Neural cell (in vitro differentiated cells): ENCODE data around the gene KLHDC1. TPM values are rescaled to one million over a fixed set of nuclear protein-coding genes. Genes with fewer than 3 reads are reported as not detected.

ENCODE experiments used
- H2AFZ ChIP-seq: fragments of 200-600, 300-800 bp; sonication (generic), shearing (Covaris generic); 2 replicates; pipeline ENCODE4 v1.6.0; 2014; ENCODE audit warnings: low read depth, mild to moderate bottlenecking, antibody characterized with exemption, low read length, moderate library complexity
- H3F3A ChIP-seq: fragments of 200-600 bp; shearing (Covaris generic); 2 replicates; pipeline ENCODE4 v1.6.1; 2016; ENCODE audit warnings: mild to moderate bottlenecking, moderate library complexity, mixed read lengths, antibody characterized with exemption, low read length; ENCODE audit not compliant: insufficient read depth, poor library complexity, severe bottlenecking
- H3K27ac ChIP-seq: fragments of 200-600, 300-800 bp; sonication (generic), shearing (Covaris generic); 2 replicates; pipeline ENCODE4 v1.5.1; 2014; ENCODE audit warnings: mild to moderate bottlenecking, low read length, moderate library complexity
- H3K27me3 ChIP-seq: fragments of 300-800, 200-600 bp; sonication (generic), shearing (Covaris generic); 2 replicates; pipeline ENCODE4 v1.6.0; 2014; ENCODE audit warnings: mild to moderate bottlenecking, low read depth, low read length, moderate library complexity; ENCODE audit not compliant: insufficient read depth
- H3K36me3 ChIP-seq: fragments of 300-800, 200-600 bp; sonication (generic), shearing (Covaris generic); 2 replicates; pipeline ENCODE4 v1.5.1; 2014; ENCODE audit warnings: mild to moderate bottlenecking, antibody characterized with exemption, low read length, moderate library complexity; ENCODE audit not compliant: insufficient read depth
- H3K4me2 ChIP-seq: fragments of 300-800, 200-600 bp; sonication (generic), shearing (Covaris generic); 2 replicates; pipeline ENCODE4 v1.6.0; 2014; ENCODE audit warnings: mild to moderate bottlenecking, low read length
- H3K4me3 ChIP-seq: fragments of 300-800, 200-600 bp; sonication (generic), shearing (Covaris generic); 2 replicates; pipeline ENCODE4 v1.5.1; 2014; ENCODE audit warnings: mild to moderate bottlenecking, low read length, moderate library complexity
- H3K79me2 ChIP-seq: fragments of 200-600 bp; shearing (Covaris generic); replicated peaks from 2 replicates; pipeline ENCODE4 v1.6.0; 2014; ENCODE audit warnings: mild to moderate bottlenecking, low read length, moderate library complexity; ENCODE audit not compliant: insufficient read depth
- H3K9ac ChIP-seq: fragments of 300-800, 200-600 bp; sonication (generic), shearing (Covaris generic); 2 replicates; pipeline ENCODE4 v1.6.1; 2016; ENCODE audit warnings: mild to moderate bottlenecking, low read length, mixed read lengths
- H3K9me2 ChIP-seq: fragments of 200-600 bp; shearing (Covaris generic); 2 replicates; pipeline ENCODE4 v1.6.1; 2016; ENCODE audit warnings: mild to moderate bottlenecking, low read length, mixed read lengths; ENCODE audit not compliant: insufficient read depth
- H3K9me3 ChIP-seq: fragments of 200-600, 300-800 bp; sonication (generic), shearing (Covaris generic); 2 replicates; pipeline ENCODE4 v1.6.1; 2016; ENCODE audit warnings: mild to moderate bottlenecking, mixed run types, low read length, moderate library complexity, mixed read lengths
- H4K20me1 ChIP-seq: fragments of 200-600 bp; shearing (Covaris generic); 2 replicates; pipeline ENCODE4 v1.6.1; 2016; ENCODE audit warnings: mild to moderate bottlenecking, mixed run types; ENCODE audit not compliant: insufficient read depth
- EP300 ChIP-seq: fragments of 450-650 bp; conservative IDR thresholded peaks from 2 replicates; pipeline ENCODE4 v1.6.1; 2014; ENCODE audit warnings: antibody characterized with exemption, mild to moderate bottlenecking, moderate library complexity; ENCODE audit not compliant: poor library complexity, severe bottlenecking
- EZH2 ChIP-seq: fragments of 200-600, 300-800 bp; shearing (Covaris generic), sonication (generic); IDR thresholded peaks from 2 replicates; pipeline ENCODE4 v1.6.1; 2014; ENCODE audit warnings: antibody characterized with exemption, low read length, borderline replicate concordance, mild to moderate bottlenecking; ENCODE audit not compliant: insufficient read depth, poor library complexity, severe bottlenecking
- MXI1 ChIP-seq: fragments of 450-650 bp; conservative IDR thresholded peaks from 2 replicates; pipeline ENCODE4 v1.6.1; 2014; ENCODE audit warnings: antibody characterized with exemption, mild to moderate bottlenecking; ENCODE audit not compliant: poor library complexity, severe bottlenecking
- POLR2AphosphoS5 ChIP-seq: IDR thresholded peaks from 2 replicates; pipeline ENCODE4 v1.6.1; 2012
- RAD21 ChIP-seq: fragments of 450-650 bp; conservative IDR thresholded peaks from 2 replicates; pipeline ENCODE4 v1.6.1; 2014; ENCODE audit warnings: antibody characterized with exemption, mild to moderate bottlenecking, moderate library complexity
- SMC3 ChIP-seq: fragments of 450-650 bp; conservative IDR thresholded peaks from 2 replicates; pipeline ENCODE4 v1.6.1; 2014; ENCODE audit warnings: antibody characterized with exemption, mild to moderate bottlenecking, moderate library complexity; ENCODE audit not compliant: poor library complexity
- TAF1 ChIP-seq: IDR thresholded peaks from 2 replicates; pipeline ENCODE4 v1.6.1; 2012; ENCODE audit warnings: low read depth
- polyA minus RNA-seq: library from RNA; depleted of rRNA, polyadenylated mRNA; stranded (reverse); fragments of >200 nt; gene quantifications from 2 replicates; pipeline ENCODE4 v1.2.3, GENCODE V29; 2014
- polyA plus RNA-seq: library from polyadenylated mRNA; depleted of rRNA; stranded (reverse); fragments of >200 nt; gene quantifications from 2 replicates; pipeline ENCODE4 v1.2.3, GENCODE V29; 2014
- TF ChIP-seq, protein P1 (sequence below): IDR thresholded peaks from 2 replicates; pipeline ENCODE4 v1.6.1; 2012; ENCODE audit warnings: borderline replicate concordance
- TF ChIP-seq, protein P2 (sequence below): fragments of 450-650 bp; IDR thresholded peaks from 2 replicates; pipeline ENCODE4 v1.5.1; 2014; ENCODE audit warnings: antibody characterized with exemption, mild to moderate bottlenecking, moderate library complexity; ENCODE audit not compliant: poor library complexity, severe bottlenecking

KLHDC1 gene, protein sequence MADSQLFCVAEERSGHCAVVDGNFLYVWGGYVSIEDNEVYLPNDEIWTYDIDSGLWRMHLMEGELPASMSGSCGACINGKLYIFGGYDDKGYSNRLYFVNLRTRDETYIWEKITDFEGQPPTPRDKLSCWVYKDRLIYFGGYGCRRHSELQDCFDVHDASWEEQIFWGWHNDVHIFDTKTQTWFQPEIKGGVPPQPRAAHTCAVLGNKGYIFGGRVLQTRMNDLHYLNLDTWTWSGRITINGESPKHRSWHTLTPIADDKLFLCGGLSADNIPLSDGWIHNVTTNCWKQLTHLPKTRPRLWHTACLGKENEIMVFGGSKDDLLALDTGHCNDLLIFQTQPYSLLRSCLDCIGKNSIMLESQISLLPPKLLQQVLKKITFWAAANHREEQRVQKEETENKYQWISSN
- polyA plus RNA-seq: 5.2 and 6.5 TPM in 2 replicates
- 3.5 and 6.1 TPM in 2 replicates for polyA minus RNA-seq

DNA sequence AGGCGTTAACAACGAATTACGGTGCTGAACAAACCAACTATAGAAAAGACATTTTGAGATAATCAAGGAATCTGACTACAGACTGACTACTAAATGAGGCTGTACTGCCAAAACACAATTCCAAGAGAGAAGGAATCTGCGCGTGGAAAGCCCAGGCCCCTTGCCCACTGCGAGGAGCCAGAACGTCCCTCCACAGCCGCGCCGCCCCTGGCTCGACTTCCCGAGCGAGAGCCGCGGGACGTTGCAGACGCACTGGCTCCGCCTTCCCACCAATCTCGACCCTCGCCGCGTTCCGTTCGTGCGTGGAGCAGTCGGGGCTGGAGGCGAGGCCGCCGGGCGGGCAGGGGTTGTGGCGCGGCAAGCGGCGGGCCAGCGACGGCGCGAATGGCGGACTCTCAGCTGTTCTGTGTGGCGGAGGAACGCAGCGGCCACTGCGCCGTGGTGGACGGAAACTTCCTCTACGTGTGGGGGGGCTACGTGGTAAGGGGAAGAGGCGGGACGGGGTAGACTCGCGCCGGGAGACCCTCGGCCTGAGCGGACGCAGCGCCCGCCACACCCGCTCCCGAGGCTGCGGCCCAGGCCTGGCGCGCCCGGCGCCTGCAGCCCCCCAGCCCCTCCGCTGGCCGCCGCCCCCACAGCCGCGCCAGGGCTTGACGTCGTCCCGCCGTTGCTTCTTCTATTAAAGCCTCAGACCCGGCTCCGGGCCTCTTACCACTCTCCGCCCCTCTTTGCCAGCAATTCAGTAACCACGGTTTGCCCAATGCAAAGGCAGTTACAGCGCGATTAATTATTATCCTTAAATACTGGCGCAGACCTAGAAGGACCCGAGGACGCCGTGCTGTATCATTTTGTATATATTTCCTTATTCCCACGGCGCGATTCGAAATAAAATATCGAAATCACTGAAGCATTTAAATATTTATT lies at the start of gene KLHDC1:
KLHDC1 (plus strand) TSS at position 310 of the 924 bp plus-strand sequence; CDS start at position 385, 75 bp downstream.
- H3K27ac ChIP-seq: peak within 1 kb of the TSS; percentile 57

DNA sequence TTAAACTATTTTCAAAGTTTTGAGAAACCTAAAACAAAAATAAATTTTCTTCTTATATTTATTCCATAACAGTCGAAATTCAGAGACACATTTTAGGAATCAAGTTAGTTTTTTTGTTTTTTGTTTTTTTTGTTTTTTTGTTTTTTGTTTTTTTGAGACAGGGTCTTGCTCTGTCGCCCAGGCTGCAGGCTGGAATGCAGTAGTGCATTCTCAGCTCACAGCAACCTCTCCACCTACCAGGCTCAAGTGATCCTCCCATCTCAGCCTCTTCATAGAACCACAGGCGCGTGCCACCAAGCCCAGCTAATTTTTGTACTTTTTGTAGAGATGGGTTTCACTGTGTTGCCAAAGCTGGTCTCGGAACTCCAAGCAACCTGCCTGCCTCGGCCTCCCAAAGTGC lies 39.4 kb upstream of the KLHDC1 start:
- Histone ChIP-seq H3K9me3 (no peaks in the 10 kb centered on the region), H3K27me3 (no peaks in the 10 kb centered on the region), H3K9me2 (no peaks in the 10 kb centered on the region), H3F3A (no peaks in the 10 kb centered on the region), H3K4me2 (no peak overlapping the region), H3K79me2 (no peaks in the 10 kb centered on the region), H3K36me3 (no peaks in the 10 kb centered on the region), H3K9ac (no peak overlapping the region), H3K27ac (no peak overlapping the region), H4K20me1 (no peaks in the 10 kb centered on the region), H3K4me3 (no peak overlapping the region), H2AFZ (no peak overlapping the region)
- TF ChIP-seq, protein P1, sequence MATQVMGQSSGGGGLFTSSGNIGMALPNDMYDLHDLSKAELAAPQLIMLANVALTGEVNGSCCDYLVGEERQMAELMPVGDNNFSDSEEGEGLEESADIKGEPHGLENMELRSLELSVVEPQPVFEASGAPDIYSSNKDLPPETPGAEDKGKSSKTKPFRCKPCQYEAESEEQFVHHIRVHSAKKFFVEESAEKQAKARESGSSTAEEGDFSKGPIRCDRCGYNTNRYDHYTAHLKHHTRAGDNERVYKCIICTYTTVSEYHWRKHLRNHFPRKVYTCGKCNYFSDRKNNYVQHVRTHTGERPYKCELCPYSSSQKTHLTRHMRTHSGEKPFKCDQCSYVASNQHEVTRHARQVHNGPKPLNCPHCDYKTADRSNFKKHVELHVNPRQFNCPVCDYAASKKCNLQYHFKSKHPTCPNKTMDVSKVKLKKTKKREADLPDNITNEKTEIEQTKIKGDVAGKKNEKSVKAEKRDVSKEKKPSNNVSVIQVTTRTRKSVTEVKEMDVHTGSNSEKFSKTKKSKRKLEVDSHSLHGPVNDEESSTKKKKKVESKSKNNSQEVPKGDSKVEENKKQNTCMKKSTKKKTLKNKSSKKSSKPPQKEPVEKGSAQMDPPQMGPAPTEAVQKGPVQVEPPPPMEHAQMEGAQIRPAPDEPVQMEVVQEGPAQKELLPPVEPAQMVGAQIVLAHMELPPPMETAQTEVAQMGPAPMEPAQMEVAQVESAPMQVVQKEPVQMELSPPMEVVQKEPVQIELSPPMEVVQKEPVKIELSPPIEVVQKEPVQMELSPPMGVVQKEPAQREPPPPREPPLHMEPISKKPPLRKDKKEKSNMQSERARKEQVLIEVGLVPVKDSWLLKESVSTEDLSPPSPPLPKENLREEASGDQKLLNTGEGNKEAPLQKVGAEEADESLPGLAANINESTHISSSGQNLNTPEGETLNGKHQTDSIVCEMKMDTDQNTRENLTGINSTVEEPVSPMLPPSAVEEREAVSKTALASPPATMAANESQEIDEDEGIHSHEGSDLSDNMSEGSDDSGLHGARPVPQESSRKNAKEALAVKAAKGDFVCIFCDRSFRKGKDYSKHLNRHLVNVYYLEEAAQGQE: no peak
- no peak for TF ChIP-seq SMC3
- TF ChIP-seq EP300: no peak
- no peak for TF ChIP-seq MXI1
- TF ChIP-seq RAD21: no peak
- no peak for TF ChIP-seq POLR2AphosphoS5
- TF ChIP-seq TAF1: no peak
- TF ChIP-seq, protein P2, sequence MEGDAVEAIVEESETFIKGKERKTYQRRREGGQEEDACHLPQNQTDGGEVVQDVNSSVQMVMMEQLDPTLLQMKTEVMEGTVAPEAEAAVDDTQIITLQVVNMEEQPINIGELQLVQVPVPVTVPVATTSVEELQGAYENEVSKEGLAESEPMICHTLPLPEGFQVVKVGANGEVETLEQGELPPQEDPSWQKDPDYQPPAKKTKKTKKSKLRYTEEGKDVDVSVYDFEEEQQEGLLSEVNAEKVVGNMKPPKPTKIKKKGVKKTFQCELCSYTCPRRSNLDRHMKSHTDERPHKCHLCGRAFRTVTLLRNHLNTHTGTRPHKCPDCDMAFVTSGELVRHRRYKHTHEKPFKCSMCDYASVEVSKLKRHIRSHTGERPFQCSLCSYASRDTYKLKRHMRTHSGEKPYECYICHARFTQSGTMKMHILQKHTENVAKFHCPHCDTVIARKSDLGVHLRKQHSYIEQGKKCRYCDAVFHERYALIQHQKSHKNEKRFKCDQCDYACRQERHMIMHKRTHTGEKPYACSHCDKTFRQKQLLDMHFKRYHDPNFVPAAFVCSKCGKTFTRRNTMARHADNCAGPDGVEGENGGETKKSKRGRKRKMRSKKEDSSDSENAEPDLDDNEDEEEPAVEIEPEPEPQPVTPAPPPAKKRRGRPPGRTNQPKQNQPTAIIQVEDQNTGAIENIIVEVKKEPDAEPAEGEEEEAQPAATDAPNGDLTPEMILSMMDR: no peak
- TF ChIP-seq EZH2: no peak

More for the DNA sequence above, at the start of gene KLHDC1:
- Histone ChIP-seq H2AFZ (peak within 1 kb of the TSS; percentile 71), H3K4me3 (peak within 1 kb of the TSS; percentile 76), H3K4me2 (no peak within 1 kb of the TSS), H3K36me3 (no peaks in the 10 kb centered on the region), H4K20me1 (no peaks in the 10 kb centered on the region), H3K79me2 (no peaks in the 10 kb centered on the region), H3K9ac (peak within 1 kb of the TSS; percentile 65), H3K9me3 (no peaks in the 10 kb centered on the region), H3K27me3 (no peaks in the 10 kb centered on the region), H3K9me2 (no peaks in the 10 kb centered on the region), H3F3A (peaks cover 4% of the 10 kb centered on the region)
- TF ChIP-seq POLR2AphosphoS5: peak; percentile 77
- TF ChIP-seq, protein P1: no peak
- peak; percentile 30 for TF ChIP-seq MXI1
- TF ChIP-seq EP300: peak; percentile 18
